NT2/D1 (cell line): ENCODE data around the gene PIK3R6.

Experiments
- DNase-seq: peaks from one replicate; pipeline ENCODE4 v3.0.0-alpha.2; 2011; ENCODE audit warnings: low read depth, low spot score
- H3K27me3 ChIP-seq: 2 replicates; pipeline ENCODE4 v1.6.0; 2011; ENCODE audit warnings: mild to moderate bottlenecking; ENCODE audit not compliant: insufficient read length, insufficient read depth
- H3K36me3 ChIP-seq: 2 replicates; pipeline ENCODE4 v1.6.1; 2011; ENCODE audit warnings: mild to moderate bottlenecking, low read length, mixed read lengths; ENCODE audit not compliant: insufficient read depth, insufficient read length
- H3K4me1 ChIP-seq: 2 replicates; pipeline ENCODE4 v1.5.1; 2011; ENCODE audit not compliant: insufficient read depth, insufficient read length
- H3K4me3 ChIP-seq: 2 replicates; pipeline ENCODE4 v1.5.1; 2011; ENCODE audit warnings: low read depth; ENCODE audit not compliant: insufficient read length
- H3K9ac ChIP-seq: 2 replicates; pipeline ENCODE4 v1.6.0; 2011; ENCODE audit warnings: low read depth; ENCODE audit not compliant: insufficient read length
- H3K9me3 ChIP-seq: 2 replicates; pipeline ENCODE4 v1.5.1; 2011; ENCODE audit warnings: mild to moderate bottlenecking, low read length; ENCODE audit not compliant: insufficient read depth
- SUZ12 ChIP-seq: IDR thresholded peaks from 2 replicates; pipeline ENCODE4 v1.6.1; 2011; ENCODE audit not compliant: insufficient read length, insufficient read depth; ENCODE audit errors: extremely low read depth
- YY1 ChIP-seq: IDR thresholded peaks from 2 replicates; pipeline ENCODE4 v1.6.1; 2011; ENCODE audit not compliant: insufficient read length, insufficient read depth
- ZNF274 ChIP-seq: IDR thresholded peaks from 2 replicates; pipeline ENCODE4 v1.6.1; 2011; ENCODE audit warnings: mild to moderate bottlenecking, low read depth, low read length

The PIK3R6 gene

DNA sequence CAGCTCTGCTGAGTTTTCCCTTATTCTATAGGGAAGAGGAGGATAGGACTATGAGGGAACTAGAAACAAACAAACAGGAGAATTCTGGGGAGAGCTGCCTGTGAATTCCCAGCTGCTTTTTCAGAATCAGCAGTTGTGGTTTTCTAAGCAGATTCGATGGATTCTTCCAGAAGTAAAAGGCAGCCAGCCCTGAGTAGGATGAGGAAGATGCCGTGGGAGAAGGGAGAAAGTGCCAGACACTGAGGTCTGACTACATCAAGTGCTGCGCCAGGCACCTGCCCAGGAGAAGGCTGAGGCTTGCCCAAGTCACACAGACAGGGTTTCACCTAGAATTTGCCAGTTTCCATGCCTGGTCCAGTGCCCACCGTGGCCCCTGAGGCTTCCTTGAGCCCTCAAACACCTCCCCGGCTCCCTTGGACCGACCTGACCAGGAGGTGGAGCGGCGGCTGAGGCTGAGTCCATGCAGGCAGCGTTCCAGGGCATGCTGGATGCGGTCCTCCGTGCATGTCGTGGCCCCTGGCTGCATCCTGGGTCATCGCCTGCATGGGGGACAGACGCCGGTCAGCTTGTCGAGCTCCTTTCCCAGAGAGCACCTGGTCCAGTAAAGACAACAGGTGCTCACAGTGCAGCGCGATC is 43.6 kb upstream of the PIK3R6 start:
- Histone ChIP-seq H3K36me3 (no peaks in the 10 kb centered on the region), H3K4me1 (peaks cover 2% of the 10 kb centered on the region), H3K27me3 (no peaks in the 10 kb centered on the region), H3K9ac (no peak overlapping the region), H3K9me3 (no peaks in the 10 kb centered on the region), H3K4me3 (no peak overlapping the region)
- DNase-seq, result no peak
- TF ChIP-seq YY1, result no peak

DNA sequence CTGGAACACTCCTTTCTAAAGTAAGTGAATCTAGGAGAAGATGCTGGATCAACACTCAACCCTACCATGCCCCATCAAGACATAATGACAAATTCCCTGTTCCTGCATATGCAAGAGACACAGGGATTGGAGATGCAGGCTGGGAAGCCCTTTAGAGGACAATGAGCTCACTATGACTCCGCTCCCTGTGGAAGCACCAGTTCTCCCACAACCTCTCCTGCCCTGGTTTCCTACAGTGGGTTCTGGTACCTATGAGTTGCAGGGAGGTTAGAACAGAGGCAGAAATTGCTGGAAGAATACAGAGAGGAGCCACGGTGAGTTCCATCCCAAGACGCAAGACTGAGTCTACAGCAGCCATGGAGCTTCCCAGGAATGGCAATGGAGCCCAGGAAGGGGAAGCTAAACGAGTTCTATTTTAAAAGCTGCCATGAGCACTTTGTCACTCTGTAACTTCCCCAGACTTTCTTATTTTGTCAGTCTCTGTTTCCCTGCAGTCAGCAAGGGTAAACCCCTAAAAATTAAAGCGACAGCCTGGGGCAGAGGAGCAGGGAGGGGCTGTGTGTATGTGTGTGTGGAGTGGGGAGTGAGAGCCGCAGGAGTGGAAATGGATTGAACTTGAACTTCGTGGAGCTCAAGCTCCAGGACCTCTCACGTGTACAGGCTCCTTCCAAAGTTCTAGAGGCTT is 42.3 kb upstream of the PIK3R6 start:
- Histone ChIP-seq H3K9ac (no peak overlapping the region), H3K36me3 (no peaks in the 10 kb centered on the region), H3K4me1 (no peaks in the 10 kb centered on the region), H3K27me3 (no peaks in the 10 kb centered on the region), H3K9me3 (no peaks in the 10 kb centered on the region), H3K4me3 (no peak overlapping the region)
- TF ChIP-seq SUZ12 (no peak), YY1 (no peak), ZNF274 (no peak)
- DNase-seq, result no peak

DNA sequence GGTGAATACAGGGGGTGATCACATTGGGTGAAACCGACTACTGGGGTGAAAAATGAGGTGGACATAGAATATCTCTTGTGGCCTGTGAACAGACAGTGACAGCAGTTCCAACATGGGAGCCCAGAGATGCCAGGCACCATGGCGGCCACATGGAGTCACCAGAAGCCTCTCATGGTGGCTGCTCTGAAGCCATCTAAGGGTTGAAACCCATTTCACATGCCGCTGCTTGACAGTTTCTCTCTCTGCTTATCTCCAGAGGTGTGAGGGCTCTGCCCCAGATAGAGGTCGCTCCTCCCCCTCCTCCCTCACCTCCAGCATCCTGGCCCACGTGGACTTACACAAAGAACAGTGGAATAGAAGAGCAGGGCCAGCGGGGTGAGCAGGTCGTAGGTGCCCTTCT is 37.9 kb upstream of the PIK3R6 start:
- Histone ChIP-seq H3K9me3 (no peaks in the 10 kb centered on the region), H3K4me1 (no peaks in the 10 kb centered on the region), H3K36me3 (no peaks in the 10 kb centered on the region), H3K9ac (no peak overlapping the region), H3K4me3 (no peak overlapping the region), H3K27me3 (no peaks in the 10 kb centered on the region)
- DNase-seq, result no peak
- TF ChIP-seq SUZ12 (no peak), ZNF274 (no peak), YY1 (no peak)

DNA sequence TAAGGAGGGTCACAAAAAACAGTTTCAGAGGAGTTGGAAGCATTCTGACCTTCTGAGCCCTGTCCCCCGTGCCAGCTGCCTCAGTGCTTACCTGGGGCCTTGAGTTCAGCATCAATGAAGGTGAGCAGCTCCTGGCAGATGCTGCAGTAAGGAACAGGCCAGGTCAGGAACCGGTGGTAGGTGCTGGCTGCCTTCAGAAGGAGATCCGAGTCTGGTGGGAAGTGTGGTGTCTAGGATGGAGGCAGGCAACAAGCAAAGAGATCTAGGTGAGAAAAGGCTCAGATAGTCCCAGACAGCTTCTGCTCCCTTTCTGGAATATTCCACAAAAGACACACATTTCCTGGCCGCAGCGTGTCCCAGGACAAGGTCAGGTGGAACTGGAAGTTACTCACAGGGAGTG is 37.2 kb upstream of the PIK3R6 start:
- TF ChIP-seq ZNF274, result no peak
- no peak for TF ChIP-seq YY1
- TF ChIP-seq SUZ12, result no peak

DNA sequence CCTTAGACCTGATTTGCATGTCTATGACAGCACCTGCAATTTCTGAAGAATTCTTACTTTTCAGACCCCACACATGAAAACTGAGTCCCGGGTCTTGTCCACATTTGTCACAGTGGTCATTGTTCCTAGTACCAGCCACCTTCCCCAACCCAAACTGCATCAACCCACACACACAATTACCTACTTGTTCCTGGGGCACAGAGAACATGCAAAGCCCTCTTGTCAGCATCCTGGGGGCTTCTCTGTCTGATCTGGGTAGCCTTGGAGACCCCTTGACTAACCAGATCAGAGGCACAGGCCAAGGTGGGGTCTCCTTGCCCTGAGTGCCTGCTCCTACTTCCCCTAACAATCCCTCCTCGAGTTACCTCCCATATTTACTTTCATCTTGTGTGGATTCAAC is 36.7 kb upstream of the PIK3R6 start:
- no peaks in the 10 kb centered on the region for H3K9me3 ChIP-seq
- H3K4me1 ChIP-seq, result no peaks in the 10 kb centered on the region
- H3K27me3 ChIP-seq, result no peaks in the 10 kb centered on the region
- no peaks in the 10 kb centered on the region for H3K36me3 ChIP-seq
- H3K9ac ChIP-seq, result no peak overlapping the region
- H3K4me3 ChIP-seq, result no peak overlapping the region
- DNase-seq, result no peak
- TF ChIP-seq ZNF274 (no peak), YY1 (no peak), SUZ12 (no peak)

More for the DNA sequence above, 37.2 kb upstream of the PIK3R6 start:
- no peak overlapping the region for H3K4me3 ChIP-seq
- H3K9ac ChIP-seq, result no peak overlapping the region
- H3K36me3 ChIP-seq, result no peaks in the 10 kb centered on the region
- no peak for DNase-seq
- H3K4me1 ChIP-seq, result no peaks in the 10 kb centered on the region
- H3K27me3 ChIP-seq, result no peaks in the 10 kb centered on the region
- H3K9me3 ChIP-seq, result no peaks in the 10 kb centered on the region

DNA sequence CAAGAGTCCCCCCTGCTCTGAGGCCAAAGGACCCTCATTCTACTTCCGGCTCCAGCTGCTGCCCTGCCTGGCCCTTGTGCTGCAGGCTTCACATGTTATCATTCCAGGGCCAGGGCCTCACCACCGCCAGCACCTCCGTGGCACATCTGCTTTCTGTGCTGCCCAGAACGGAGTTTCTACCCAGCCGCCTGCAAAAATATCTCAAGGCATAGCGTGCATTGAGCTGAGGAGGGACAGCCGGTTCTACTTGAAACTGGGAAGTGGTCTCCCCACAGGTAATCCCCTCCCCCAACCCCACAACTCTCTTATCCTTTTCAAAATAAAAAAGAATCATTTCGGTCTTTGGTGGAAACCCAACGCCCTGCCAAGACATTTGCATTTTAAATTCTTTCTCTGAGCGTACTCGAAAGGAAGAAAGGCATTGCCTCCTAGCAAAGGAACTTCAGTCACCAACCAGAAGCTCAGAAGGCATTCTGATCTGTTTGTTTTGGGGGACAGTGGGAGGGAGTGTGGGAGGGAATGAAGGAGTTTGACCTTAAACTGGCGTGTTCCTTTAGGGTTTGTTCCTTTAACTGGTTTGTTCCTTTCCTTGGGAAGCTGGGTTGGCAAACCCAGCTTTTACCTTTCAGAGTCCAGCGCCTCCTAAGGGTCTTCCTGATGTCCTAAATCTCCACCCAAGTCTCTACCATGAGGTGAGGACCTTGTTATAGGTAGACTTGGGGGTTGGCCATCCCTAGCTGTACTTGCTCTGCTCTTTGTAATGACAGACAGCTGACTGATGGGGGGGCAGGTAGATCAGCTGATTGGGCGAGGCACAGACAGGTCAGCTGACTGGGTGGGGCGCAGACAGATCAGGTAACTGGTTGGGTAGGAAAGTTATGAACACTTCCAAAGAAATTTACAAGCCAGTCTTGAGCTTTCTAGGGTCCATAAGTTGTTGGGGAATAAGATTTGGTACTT is 33.4 kb upstream of the PIK3R6 start:
- Histone ChIP-seq H3K4me3 (no peak overlapping the region), H3K4me1 (peaks cover 2% of the 10 kb centered on the region), H3K36me3 (no peaks in the 10 kb centered on the region), H3K27me3 (no peaks in the 10 kb centered on the region), H3K9ac (no peak overlapping the region), H3K9me3 (no peaks in the 10 kb centered on the region)
- no peak for DNase-seq
- TF ChIP-seq ZNF274 (no peak), YY1 (no peak), SUZ12 (no peak)

DNA sequence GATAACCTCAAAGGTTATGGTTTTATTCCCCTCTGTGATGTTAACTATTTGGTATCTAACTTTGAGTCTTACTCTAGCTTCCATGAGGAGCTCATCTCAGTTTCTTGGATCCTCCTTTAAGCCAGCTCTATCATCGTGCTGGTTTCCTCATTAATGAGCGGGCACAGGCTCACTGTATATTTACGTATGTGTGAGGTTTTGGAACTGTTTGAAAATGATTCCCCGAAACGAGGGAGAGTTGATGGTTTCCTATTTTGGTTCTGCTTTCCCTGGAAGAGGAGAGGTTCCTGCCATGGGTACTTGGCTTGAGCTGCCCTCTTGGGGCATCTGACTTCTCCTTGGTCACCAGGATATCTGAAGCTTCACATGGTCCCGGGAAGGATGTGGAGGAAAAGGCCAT is 32.7 kb upstream of the PIK3R6 start:
- no peak for TF ChIP-seq YY1
- no peak for TF ChIP-seq ZNF274
- TF ChIP-seq SUZ12, result no peak
- Histone ChIP-seq H3K9me3 (no peaks in the 10 kb centered on the region), H3K27me3 (no peaks in the 10 kb centered on the region), H3K9ac (no peak overlapping the region), H3K36me3 (no peaks in the 10 kb centered on the region), H3K4me3 (no peak overlapping the region), H3K4me1 (peaks cover 2% of the 10 kb centered on the region)
- no peak for DNase-seq
